SK-N-SH (cell line): Measurements from ENCODE around the gene SPRR2B. TPM values are rescaled to one million over a fixed set of nuclear protein-coding genes. Genes with fewer than 3 reads are reported as not detected.

Experiments
- CTCF ChIA-PET: fragments of 300-600, 350-600 bp; formaldehyde crosslinking; extraction: SDS; loops from one replicate; lab custom pipeline; 2021; lab: Yijun Ruan, JAX
- POLR2A ChIA-PET: fragments of 350-600 bp; sonication (Branson Sonifier 250); formaldehyde crosslinking; extraction: SDS; loops from one replicate; lab custom pipeline; 2020; ENCODE audit warnings: antibody characterized with exemption, inconsistent platforms; lab: Yijun Ruan, JAX
- DNase-seq: peaks from one replicate; pipeline ENCODE4 v3.0.0; 2012
- H2AFZ ChIP-seq: fragments of 200-600 bp; sonication (generic); 2 replicates; pipeline ENCODE4 v1.8.1; 2016; ENCODE audit warnings: antibody characterized with exemption, mild to moderate bottlenecking, low read depth
- H3F3A ChIP-seq: fragments of 200-600 bp; sonication (generic); replicated peaks from 2 replicates; pipeline ENCODE3; 2016; ENCODE audit warnings: antibody characterized with exemption, mild to moderate bottlenecking; ENCODE audit not compliant: insufficient read depth
- H3K27ac ChIP-seq, 2 experiments: fragments of 200-500 bp in 1 of 2; fragments of 200-600 bp in 1 of 2; sonication (Bioruptor generic) in 1 of 2; sonication (generic), shearing (Covaris generic) in 1 of 2; 2 replicates each; pipeline versions ENCODE4 v1.5.1 to v1.6.1; 2014 to 2016; ENCODE audit warnings: low read depth in 2 of 2, inconsistent platforms in 1 of 2, low read length in 1 of 2, mild to moderate bottlenecking in 1 of 2, mixed read lengths in 1 of 2
- H3K27me3 ChIP-seq: fragments of 200-600 bp; sonication (generic), shearing (Covaris generic); 2 replicates; pipeline ENCODE4 v1.6.1; 2016; ENCODE audit warnings: mixed run types; ENCODE audit not compliant: insufficient read depth
- H3K36me3 ChIP-seq, 2 experiments: fragments of 200-500 bp in 1 of 2; fragments of 200-600 bp in 1 of 2; sonication (Bioruptor generic) in 1 of 2; sonication (generic) in 1 of 2; replicated peaks in 1 of 2; 2 replicates each; pipeline versions ENCODE3 to v1.5.1; 2014 to 2016; ENCODE audit warnings: low read length in 1 of 2, mild to moderate bottlenecking in 1 of 2; ENCODE audit not compliant: insufficient read depth in 2 of 2, control insufficient read depth in 1 of 2
- H3K4me1 ChIP-seq, 2 experiments: fragments of 200-500 bp in 1 of 2; fragments of 200-600 bp in 1 of 2; sonication (Bioruptor generic) in 1 of 2; sonication (generic), shearing (Covaris generic) in 1 of 2; 2 replicates each; pipeline versions ENCODE4 v1.5.1 to v1.6.1; 2014 to 2016; ENCODE audit warnings: low read depth in 1 of 2, low read length in 1 of 2, mixed run types in 1 of 2; ENCODE audit not compliant: insufficient read depth in 2 of 2, control insufficient read depth in 1 of 2
- H3K4me2 ChIP-seq: fragments of 200-600 bp; sonication (generic), shearing (Covaris generic); 2 replicates; pipeline ENCODE4 v1.6.1; 2017; ENCODE audit warnings: mixed run types
- H3K4me3 ChIP-seq, 2 experiments: fragments of 200-500 bp in 1 of 2; fragments of 200-600 bp in 1 of 2; sonication (Bioruptor generic) in 1 of 2; sonication (generic), shearing (Covaris generic) in 1 of 2; 2 replicates each; pipeline versions ENCODE4 v1.5.1 to v1.8.1; 2014 to 2016; ENCODE audit warnings: low read depth in 2 of 2, inconsistent platforms in 1 of 2, low read length in 1 of 2, mild to moderate bottlenecking in 1 of 2, mixed read lengths in 1 of 2, moderate library complexity in 1 of 2
- H3K79me2 ChIP-seq: fragments of 200-600 bp; sonication (generic); 2 replicates; pipeline ENCODE4 v1.8.1; 2017; ENCODE audit warnings: mild to moderate bottlenecking; ENCODE audit not compliant: insufficient read depth
- H3K9ac ChIP-seq: fragments of 200-600 bp; sonication (generic); 2 replicates; pipeline ENCODE4 v1.6.1; 2017; ENCODE audit warnings: mixed run types
- H3K9me2 ChIP-seq: fragments of 200-600 bp; sonication (generic); 2 replicates; pipeline ENCODE4 v1.6.1; 2017; ENCODE audit warnings: mixed run types
- H3K9me3 ChIP-seq: fragments of 200-600 bp; sonication (generic); 2 replicates; pipeline ENCODE4 v1.6.1; 2017; ENCODE audit warnings: mixed run types, mild to moderate bottlenecking, moderate library complexity
- H4K20me1 ChIP-seq: fragments of 200-600 bp; sonication (generic); 2 replicates; pipeline ENCODE4 v1.6.1; 2017; ENCODE audit warnings: mild to moderate bottlenecking, mixed run types; ENCODE audit not compliant: insufficient read depth
- EZH2phosphoT487 ChIP-seq: fragments of 200-600 bp; sonication (generic); IDR thresholded peaks from 2 replicates; pipeline ENCODE4 v1.6.1; 2017; ENCODE audit warnings: low read depth, mixed run types, mild to moderate bottlenecking, antibody characterized with exemption, moderate library complexity, borderline replicate concordance
- FOXJ3 ChIP-seq: sonication (generic); formaldehyde crosslinking; IDR thresholded peaks from 2 replicates; pipeline ENCODE4 v1.5.1; 2020; ENCODE audit warnings: mild to moderate bottlenecking, missing genetic modification reagents
- JUND ChIP-seq: IDR thresholded peaks from 2 replicates; pipeline ENCODE4 v1.4.0; 2012
- MXI1 ChIP-seq: IDR thresholded peaks from 2 replicates; pipeline ENCODE4 v1.6.1; 2012; ENCODE audit warnings: mild to moderate bottlenecking, low read depth, low read length, improper control_type of control experiment
- NFIC ChIP-seq: IDR thresholded peaks from 2 replicates; pipeline ENCODE4 v1.4.0; 2012; ENCODE audit warnings: borderline replicate concordance
- NRF1 ChIP-seq: IDR thresholded peaks from 2 replicates; pipeline ENCODE4 v1.6.1; 2012; ENCODE audit warnings: low read depth, mild to moderate bottlenecking, low read length
- RCOR1 ChIP-seq: fragments of 150-350 bp; IDR thresholded peaks from 2 replicates; pipeline ENCODE4 v1.6.1; 2017; ENCODE audit warnings: antibody characterized with exemption, low read length
- REST ChIP-seq: IDR thresholded peaks from 2 replicates; pipeline ENCODE4 v1.6.1; 2012; ENCODE audit warnings: mild to moderate bottlenecking, low read depth, low read length, moderate library complexity
- RFX5 ChIP-seq: IDR thresholded peaks from 2 replicates; pipeline ENCODE4 v1.6.1; 2012; ENCODE audit warnings: mild to moderate bottlenecking, improper control_type of control experiment, low read length
- RXRA ChIP-seq: IDR thresholded peaks from 2 replicates; pipeline ENCODE4 v1.4.0; 2012; ENCODE audit warnings: low read depth, mild to moderate bottlenecking, borderline replicate concordance
- SIN3A ChIP-seq: IDR thresholded peaks from 2 replicates; pipeline ENCODE4 v1.6.1; 2012; ENCODE audit warnings: low read depth, mild to moderate bottlenecking, low read length, moderate library complexity, borderline replicate concordance
- TCF12 ChIP-seq: IDR thresholded peaks from 2 replicates; pipeline ENCODE4 v1.4.0; 2012
- YY1 ChIP-seq: IDR thresholded peaks from 2 replicates; pipeline ENCODE4 v1.4.0; 2012; ENCODE audit warnings: low read depth, mild to moderate bottlenecking
- polyA plus RNA-seq, 3 experiments: library from polyadenylated mRNA; depleted of rRNA; stranded (reverse); fragments of >200 nt; gene quantifications; 2 replicates each; pipeline ENCODE4 v1.2.3, GENCODE V29; 2012
- TF ChIP-seq, protein P1 (sequence below): fragments of 150-350 bp; IDR thresholded peaks from 2 replicates; pipeline ENCODE4 v1.6.1; 2017; ENCODE audit warnings: antibody characterized with exemption, low read length, low read depth, borderline replicate concordance
- TF ChIP-seq, protein P2 (sequence below): IDR thresholded peaks from 2 replicates; pipeline ENCODE4 v1.4.0; 2012; ENCODE audit warnings: low read depth
- TF ChIP-seq, protein P3 (sequence below): IDR thresholded peaks from 2 replicates; pipeline ENCODE4 v1.4.0; 2012; ENCODE audit warnings: low read depth, borderline replicate concordance

Gene SPRR2B
- polyA plus RNA-seq, 1 of the 3 experiments (the other 2 are of a cell fraction): not detected

DNA sequence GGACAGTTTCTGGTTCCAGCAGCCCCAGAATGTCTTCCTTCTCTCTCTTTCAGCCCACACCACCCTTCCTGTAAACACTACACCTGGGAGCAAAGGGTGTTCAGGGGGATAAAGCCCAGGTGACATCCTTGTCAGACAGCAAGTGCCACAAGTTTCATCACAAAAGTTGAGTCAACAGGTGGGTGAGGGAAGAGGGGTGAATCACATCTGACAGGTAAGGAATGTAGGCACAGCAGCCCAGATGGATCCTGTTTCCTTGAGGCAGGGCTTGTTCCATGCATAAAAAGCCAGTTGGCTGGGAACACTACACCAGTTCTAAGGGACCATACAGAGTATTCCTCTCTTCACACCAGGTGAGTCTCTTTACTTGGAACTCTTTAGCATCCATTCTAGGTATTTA lies 40.5 kb downstream of the SPRR2B start, which contains the start of gene SPRR1B:
SPRR1B (plus strand) TSS at position 309 of the 400 bp plus-strand sequence. CDS start 1,143 bp downstream, outside the sequence.
- no peak within 1 kb of the TSS for H3K9ac ChIP-seq
- H2AFZ ChIP-seq: no peak within 1 kb of the TSS
- H3K4me1 ChIP-seq: no peaks in the 10 kb centered on the region
- DNase-seq: no peak
- H3K4me3 ChIP-seq: no peak within 1 kb of the TSS
- ChIA-PET POLR2A (no interaction called here), CTCF (no interaction called here)
- H4K20me1 ChIP-seq: no peaks in the 10 kb centered on the region
- no peaks in the 10 kb centered on the region for H3F3A ChIP-seq
- H3K27me3 ChIP-seq: no peaks in the 10 kb centered on the region
- no peaks in the 10 kb centered on the region for H3K36me3 ChIP-seq
- H3K27ac ChIP-seq: no peak within 1 kb of the TSS
- H3K9me3 ChIP-seq: no peaks in the 10 kb centered on the region
- no peaks in the 10 kb centered on the region for H3K79me2 ChIP-seq
- no peaks in the 10 kb centered on the region for H3K9me2 ChIP-seq
- TF ChIP-seq JUND: no peak
- TF ChIP-seq, protein P1, sequence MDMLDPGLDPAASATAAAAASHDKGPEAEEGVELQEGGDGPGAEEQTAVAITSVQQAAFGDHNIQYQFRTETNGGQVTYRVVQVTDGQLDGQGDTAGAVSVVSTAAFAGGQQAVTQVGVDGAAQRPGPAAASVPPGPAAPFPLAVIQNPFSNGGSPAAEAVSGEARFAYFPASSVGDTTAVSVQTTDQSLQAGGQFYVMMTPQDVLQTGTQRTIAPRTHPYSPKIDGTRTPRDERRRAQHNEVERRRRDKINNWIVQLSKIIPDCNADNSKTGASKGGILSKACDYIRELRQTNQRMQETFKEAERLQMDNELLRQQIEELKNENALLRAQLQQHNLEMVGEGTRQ: no peak
- TF ChIP-seq, protein P2, sequence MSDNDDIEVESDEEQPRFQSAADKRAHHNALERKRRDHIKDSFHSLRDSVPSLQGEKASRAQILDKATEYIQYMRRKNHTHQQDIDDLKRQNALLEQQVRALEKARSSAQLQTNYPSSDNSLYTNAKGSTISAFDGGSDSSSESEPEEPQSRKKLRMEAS: no peak
- no peak for TF ChIP-seq MXI1
- TF ChIP-seq EZH2phosphoT487: no peak
- no peak for TF ChIP-seq YY1
- TF ChIP-seq RFX5: no peak
- TF ChIP-seq TCF12: no peak
- TF ChIP-seq SIN3A: no peak
- TF ChIP-seq, protein P3, sequence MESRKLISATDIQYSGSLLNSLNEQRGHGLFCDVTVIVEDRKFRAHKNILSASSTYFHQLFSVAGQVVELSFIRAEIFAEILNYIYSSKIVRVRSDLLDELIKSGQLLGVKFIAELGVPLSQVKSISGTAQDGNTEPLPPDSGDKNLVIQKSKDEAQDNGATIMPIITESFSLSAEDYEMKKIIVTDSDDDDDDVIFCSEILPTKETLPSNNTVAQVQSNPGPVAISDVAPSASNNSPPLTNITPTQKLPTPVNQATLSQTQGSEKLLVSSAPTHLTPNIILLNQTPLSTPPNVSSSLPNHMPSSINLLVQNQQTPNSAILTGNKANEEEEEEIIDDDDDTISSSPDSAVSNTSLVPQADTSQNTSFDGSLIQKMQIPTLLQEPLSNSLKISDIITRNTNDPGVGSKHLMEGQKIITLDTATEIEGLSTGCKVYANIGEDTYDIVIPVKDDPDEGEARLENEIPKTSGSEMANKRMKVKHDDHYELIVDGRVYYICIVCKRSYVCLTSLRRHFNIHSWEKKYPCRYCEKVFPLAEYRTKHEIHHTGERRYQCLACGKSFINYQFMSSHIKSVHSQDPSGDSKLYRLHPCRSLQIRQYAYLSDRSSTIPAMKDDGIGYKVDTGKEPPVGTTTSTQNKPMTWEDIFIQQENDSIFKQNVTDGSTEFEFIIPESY: no peak
- no peak for TF ChIP-seq RCOR1
- no peak for TF ChIP-seq REST
- no peak for TF ChIP-seq RXRA
- TF ChIP-seq FOXJ3 (CRISPR knock-in tag): no peak
- no peak for TF ChIP-seq NRF1
- TF ChIP-seq NFIC: no peak
- no peak within 1 kb of the TSS for H3K4me2 ChIP-seq
